Activated T-cell treated with anti-CD3 and anti-CD28 coated beads for 48 hours (primary cell): Measurements from ENCODE around the gene OR2AE1.
"Not testable (repeated sequence)": the region's sequence is repeated elsewhere in the genome, so short reads cannot be mapped to it uniquely, and the experiment has no call there.

Source experiments
- DNase-seq: peaks from one replicate; pipeline ENCODE4 v3.0.0-alpha.2; 2020; ENCODE audit warnings: low read depth

The OR2AE1 gene

GRCh38 chr7:99876933-99877332, at the start of gene OR2AE1:
OR2AE1 (minus strand) TSS chr7:99877033; CDS start chr7:99877033, 0 bp downstream.
- DNase-seq = no peak

GRCh38 chr7:99926321-99926720, 49.5 kb upstream of the OR2AE1 start:
- no peak for DNase-seq

- DNase-seq = no peak
Measured at GRCh38 chr7:99923200-99923599, 46.4 kb upstream of the OR2AE1 start.

GRCh38 chr7:99920149-99920548, 43.3 kb upstream of the OR2AE1 start:
- DNase-seq = no peak

- no peak for DNase-seq
Measured at GRCh38 chr7:99919814-99920112, 42.9 kb upstream of the OR2AE1 start.

- peak; percentile 91 for DNase-seq
Measured at GRCh38 chr7:99918959-99919813, 42.4 kb upstream of the OR2AE1 start, which contains the start of gene TRIM4. TRIM4 (minus strand) TSS chr7:99919530; CDS start chr7:99919401, 129 bp downstream.

GRCh38 chr7:99910976-99911375, 34.1 kb upstream of the OR2AE1 start:
- no peak for DNase-seq

- no peak for DNase-seq
Measured at GRCh38 chr7:99901581-99901980, 24.7 kb upstream of the OR2AE1 start.

GRCh38 chr7:99899830-99900519, 23.1 kb upstream of the OR2AE1 start:
- no peak for DNase-seq

GRCh38 chr7:99898836-99899235, 22.0 kb upstream of the OR2AE1 start:
- DNase-seq = no peak

- no peak for DNase-seq
Measured at GRCh38 chr7:99898023-99898357, 21.2 kb upstream of the OR2AE1 start.

- DNase-seq = no peak
Measured at GRCh38 chr7:99897322-99898022, 20.6 kb upstream of the OR2AE1 start.

GRCh38 chr7:99894738-99895137, 17.9 kb upstream of the OR2AE1 start:
- DNase-seq = no peak

- DNase-seq = no peak
Measured at GRCh38 chr7:99893280-99893679, 16.4 kb upstream of the OR2AE1 start.

- not testable (repeated sequence) for DNase-seq
Measured at GRCh38 chr7:99890348-99890747, 13.5 kb upstream of the OR2AE1 start.

- DNase-seq = not testable (repeated sequence)
Measured at GRCh38 chr7:99888366-99888765, 11.5 kb upstream of the OR2AE1 start.

- DNase-seq = no peak
Measured at GRCh38 chr7:99881370-99881769, 4.5 kb upstream of the OR2AE1 start.

GRCh38 chr7:99876491-99876890, 342 bp downstream of the OR2AE1 start:
- DNase-seq = no peak

GRCh38 chr7:99868246-99868645, 8.6 kb downstream of the OR2AE1 start:
- no peak for DNase-seq

GRCh38 chr7:99867477-99867876, 9.4 kb downstream of the OR2AE1 start:
- DNase-seq = not testable (repeated sequence)

GRCh38 chr7:99863847-99864440, 12.9 kb downstream of the OR2AE1 start:
- DNase-seq = no peak

- no peak for DNase-seq
Measured at GRCh38 chr7:99860281-99861127, 16.3 kb downstream of the OR2AE1 start.
